HG02678 (cell line): ENCODE measurements around the gene AGR2.
A peak's percentile ranks its signal among the peaks of the same experiment; 100 is the strongest.

Source experiments
- ATAC-seq: cut with Tn5 transposase; IDR thresholded peaks from one replicate; pipeline ENCODE4 v1.9.1; 2021; ENCODE audit warnings: mild to moderate bottlenecking, moderate library complexity; ENCODE audit not compliant: unreplicated experiment

Gene AGR2

GRCh38 chr7:16813232-16813616 is 8.4 kb upstream of the AGR2 start:
- no peak for ATAC-seq

- no peak for ATAC-seq
Observed at GRCh38 chr7:16812542-16813231, 7.9 kb upstream of the AGR2 start.

GRCh38 chr7:16811551-16811950 is 6.8 kb upstream of the AGR2 start:
- ATAC-seq, result no peak

- no peak for ATAC-seq
Observed at GRCh38 chr7:16810573-16810972, 5.8 kb upstream of the AGR2 start.

- ATAC-seq, result no peak
Observed at GRCh38 chr7:16810112-16810511, 5.3 kb upstream of the AGR2 start.

- ATAC-seq, result no peak
Observed at GRCh38 chr7:16805441-16805840, 642 bp upstream of the AGR2 start.

- ATAC-seq, result no peak
Observed at GRCh38 chr7:16803881-16804673, 722 bp downstream of the AGR2 start.

- no peak for ATAC-seq
Observed at GRCh38 chr7:16803125-16803524, 1.7 kb downstream of the AGR2 start.

GRCh38 chr7:16801579-16801978 is 3.2 kb downstream of the AGR2 start:
- no peak for ATAC-seq

GRCh38 chr7:16801111-16801542 is 3.7 kb downstream of the AGR2 start:
- peak; percentile 75 for ATAC-seq

- ATAC-seq, result no peak
Observed at GRCh38 chr7:16795624-16796023, 9.2 kb downstream of the AGR2 start.

- ATAC-seq, result no peak
Observed at GRCh38 chr7:16794986-16795385, 9.8 kb downstream of the AGR2 start.

GRCh38 chr7:16791905-16792698 is 12.7 kb downstream of the AGR2 start:
- no peak for ATAC-seq

GRCh38 chr7:16791071-16791470 is 13.7 kb downstream of the AGR2 start:
- ATAC-seq, result no peak

- no peak for ATAC-seq
Observed at GRCh38 chr7:16787127-16787526, 17.7 kb downstream of the AGR2 start.

GRCh38 chr7:16786257-16786656 is 18.5 kb downstream of the AGR2 start:
- ATAC-seq, result no peak

GRCh38 chr7:16785846-16786245 is 19.0 kb downstream of the AGR2 start:
- ATAC-seq, result no peak

- no peak for ATAC-seq
Observed at GRCh38 chr7:16785321-16785720, 19.5 kb downstream of the AGR2 start.

- ATAC-seq, result no peak
Observed at GRCh38 chr7:16780596-16780995, 24.2 kb downstream of the AGR2 start.

- no peak for ATAC-seq
Observed at GRCh38 chr7:16779051-16779450, 25.7 kb downstream of the AGR2 start.

GRCh38 chr7:16778476-16778875 is 26.3 kb downstream of the AGR2 start:
- no peak for ATAC-seq

GRCh38 chr7:16776053-16776452 is 28.7 kb downstream of the AGR2 start:
- no peak for ATAC-seq
